ENCODE data around the gene HAPLN2.

The HAPLN2 gene

GRCh38 chr1:156644640-156645039 is 25.4 kb downstream of the HAPLN2 start:
- no peak for DNase-seq (ENCODE audit: low read depth in 2 of 2)

GRCh38 chr1:156645056-156645455 is 25.8 kb downstream of the HAPLN2 start:
- no peak for DNase-seq (ENCODE audit: low read depth in 2 of 2)

GRCh38 chr1:156645666-156646065 is 26.5 kb downstream of the HAPLN2 start:
- no peak for DNase-seq (ENCODE audit: low read depth in 2 of 2)

GRCh38 chr1:156646738-156647211 is 27.6 kb downstream of the HAPLN2 start:
- no peak for DNase-seq (ENCODE audit: low read depth in 2 of 2)

- DNase-seq (ENCODE audit: low read depth in 2 of 2) = no peak
Observed at GRCh38 chr1:156647351-156647750, 28.1 kb downstream of the HAPLN2 start.

- DNase-seq (ENCODE audit: low read depth in 2 of 2) = no peak
Observed at GRCh38 chr1:156648496-156648895, 29.3 kb downstream of the HAPLN2 start.

- no peak for DNase-seq (ENCODE audit: low read depth in 2 of 2)
Observed at GRCh38 chr1:156648951-156649350, 29.7 kb downstream of the HAPLN2 start.

GRCh38 chr1:156652131-156652991 is 33.1 kb downstream of the HAPLN2 start:
- DNase-seq (ENCODE audit: low read depth in 2 of 2) = no peak

- DNase-seq (ENCODE audit: low read depth in 2 of 2) = no peak
Observed at GRCh38 chr1:156652992-156653355, 33.8 kb downstream of the HAPLN2 start.

GRCh38 chr1:156654700-156655099 is 35.5 kb downstream of the HAPLN2 start:
- DNase-seq (ENCODE audit: low read depth in 2 of 2) = no peak

GRCh38 chr1:156655151-156655903 is 36.1 kb downstream of the HAPLN2 start:
- no peak for DNase-seq (ENCODE audit: low read depth in 2 of 2)

- DNase-seq (ENCODE audit: low read depth in 2 of 2) = no peak
Observed at GRCh38 chr1:156655904-156656516, 36.8 kb downstream of the HAPLN2 start.

- DNase-seq (ENCODE audit: low read depth in 2 of 2) = peak; percentile 74 to 76
Observed at GRCh38 chr1:156656806-156657740, 37.9 kb downstream of the HAPLN2 start.

GRCh38 chr1:156657741-156658319 is 38.6 kb downstream of the HAPLN2 start:
- DNase-seq (ENCODE audit: low read depth in 2 of 2) = no peak

GRCh38 chr1:156658496-156658895 is 39.3 kb downstream of the HAPLN2 start:
- no peak for DNase-seq (ENCODE audit: low read depth in 2 of 2)

- no peak for DNase-seq (ENCODE audit: low read depth in 2 of 2)
Observed at GRCh38 chr1:156658945-156659574, 39.8 kb downstream of the HAPLN2 start.

- no peak for DNase-seq (ENCODE audit: low read depth in 2 of 2)
Observed at GRCh38 chr1:156659661-156659987, 40.4 kb downstream of the HAPLN2 start.

GRCh38 chr1:156659988-156660751 is 41.0 kb downstream of the HAPLN2 start:
- peak; percentile 84 to 94 for DNase-seq (ENCODE audit: low read depth in 2 of 2)

GRCh38 chr1:156660752-156661112 is 41.5 kb downstream of the HAPLN2 start:
- DNase-seq (ENCODE audit: low read depth in 2 of 2) = no peak

Data from stimulated activated CD4-positive, alpha-beta T cell treated with anti-CD3 and anti-CD28 coated beads, Interleukin-1b, Interleukin-23, amount 100 ng/mL, for 4 hours (primary cell).